Tibial nerve (tissue), 3 donors: ENCODE measurements around the gene LMX1B.

Source experiments
- POLR2A ChIP-seq, 2 donors: fragments of 450-650 bp; IDR thresholded peaks; one replicate each; pipeline ENCODE4 v1.6.1; 2017; ENCODE audit warnings: antibody characterized with exemption in 2 of 2, mild to moderate bottlenecking in 2 of 2, moderate library complexity in 2 of 2
- TF ChIP-seq, protein P1 (sequence below), 5 experiments: fragments of 200-600 bp in 3 of 5; fragments of 450-650 bp in 2 of 5; sonication (generic) in 3 of 5; IDR thresholded peaks; one replicate each; pipeline ENCODE4 v1.5.1; 2016 to 2019; ENCODE audit warnings: antibody characterized with exemption in 5 of 5, mild to moderate bottlenecking in 3 of 5, moderate library complexity in 2 of 5

- TF ChIP-seq, protein P1, sequence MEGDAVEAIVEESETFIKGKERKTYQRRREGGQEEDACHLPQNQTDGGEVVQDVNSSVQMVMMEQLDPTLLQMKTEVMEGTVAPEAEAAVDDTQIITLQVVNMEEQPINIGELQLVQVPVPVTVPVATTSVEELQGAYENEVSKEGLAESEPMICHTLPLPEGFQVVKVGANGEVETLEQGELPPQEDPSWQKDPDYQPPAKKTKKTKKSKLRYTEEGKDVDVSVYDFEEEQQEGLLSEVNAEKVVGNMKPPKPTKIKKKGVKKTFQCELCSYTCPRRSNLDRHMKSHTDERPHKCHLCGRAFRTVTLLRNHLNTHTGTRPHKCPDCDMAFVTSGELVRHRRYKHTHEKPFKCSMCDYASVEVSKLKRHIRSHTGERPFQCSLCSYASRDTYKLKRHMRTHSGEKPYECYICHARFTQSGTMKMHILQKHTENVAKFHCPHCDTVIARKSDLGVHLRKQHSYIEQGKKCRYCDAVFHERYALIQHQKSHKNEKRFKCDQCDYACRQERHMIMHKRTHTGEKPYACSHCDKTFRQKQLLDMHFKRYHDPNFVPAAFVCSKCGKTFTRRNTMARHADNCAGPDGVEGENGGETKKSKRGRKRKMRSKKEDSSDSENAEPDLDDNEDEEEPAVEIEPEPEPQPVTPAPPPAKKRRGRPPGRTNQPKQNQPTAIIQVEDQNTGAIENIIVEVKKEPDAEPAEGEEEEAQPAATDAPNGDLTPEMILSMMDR (IDR thresholded peaks at IDR 0.05) = no peak
- TF ChIP-seq POLR2A (IDR thresholded peaks at IDR 0.05) = no peak
These were observed 20.3 kb downstream of the LMX1B start for GRCh38 chr9:126633881-126634558.
